ENCODE results near the gene CEP83.
"Not testable (repeated sequence)": the region's sequence is repeated elsewhere in the genome, so short reads cannot be mapped to it uniquely, and the experiment has no call there.

The CEP83 gene

GRCh38 chr12:94433744-94434143 is 25.9 kb downstream of the CEP83 start:
- no peak for DNase-seq

GRCh38 chr12:94430304-94430703 is 29.4 kb downstream of the CEP83 start:
- DNase-seq: no peak

- DNase-seq: no peak
Observed at GRCh38 chr12:94429633-94430032, 30.0 kb downstream of the CEP83 start.

DNA sequence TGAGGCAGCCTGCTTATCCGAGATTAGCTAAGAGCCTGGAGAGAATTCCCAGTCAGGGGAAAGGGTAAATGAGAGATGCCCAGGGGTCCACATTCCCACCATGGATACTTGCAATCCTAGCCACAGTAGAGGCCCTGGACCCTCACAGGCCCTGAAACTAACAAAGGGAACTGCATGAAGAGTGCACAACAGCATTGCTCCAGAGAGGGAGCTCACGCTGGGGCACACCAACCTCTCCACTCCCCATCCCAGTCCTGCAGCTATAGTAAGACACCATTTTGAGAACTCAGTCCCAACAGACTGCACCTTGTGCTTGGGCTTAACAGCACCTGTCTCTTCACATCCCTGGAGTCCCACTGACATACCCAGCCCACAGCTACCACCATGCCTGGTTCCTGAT is 30.5 kb downstream of the CEP83 start:
- DNase-seq: no peak

- no peak for DNase-seq
Observed at GRCh38 chr12:94427501-94428381, 31.9 kb downstream of the CEP83 start.

- no peak for DNase-seq
Observed at GRCh38 chr12:94426049-94426448, 33.6 kb downstream of the CEP83 start.

DNA sequence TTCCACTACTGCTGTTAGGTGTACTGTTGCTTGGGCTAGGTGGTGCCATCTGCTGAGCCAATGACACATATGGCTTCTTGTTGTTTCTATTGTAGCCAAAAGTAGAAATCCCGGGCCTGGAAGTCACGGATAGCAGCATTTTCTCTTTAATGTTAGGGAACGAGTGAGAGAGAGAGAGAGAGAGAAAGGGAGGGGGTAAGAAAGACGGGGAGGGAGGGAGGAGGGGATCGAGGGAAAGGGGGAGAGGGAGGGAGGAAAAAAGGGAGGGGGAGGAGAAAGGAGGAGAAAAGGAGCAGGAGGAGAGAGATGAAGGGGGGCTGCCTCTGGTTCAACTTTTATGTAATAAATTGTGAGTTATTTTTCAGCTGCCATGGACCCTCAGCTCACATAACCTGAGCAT is 34.8 kb downstream of the CEP83 start:
- DNase-seq: not testable (repeated sequence)

DNA sequence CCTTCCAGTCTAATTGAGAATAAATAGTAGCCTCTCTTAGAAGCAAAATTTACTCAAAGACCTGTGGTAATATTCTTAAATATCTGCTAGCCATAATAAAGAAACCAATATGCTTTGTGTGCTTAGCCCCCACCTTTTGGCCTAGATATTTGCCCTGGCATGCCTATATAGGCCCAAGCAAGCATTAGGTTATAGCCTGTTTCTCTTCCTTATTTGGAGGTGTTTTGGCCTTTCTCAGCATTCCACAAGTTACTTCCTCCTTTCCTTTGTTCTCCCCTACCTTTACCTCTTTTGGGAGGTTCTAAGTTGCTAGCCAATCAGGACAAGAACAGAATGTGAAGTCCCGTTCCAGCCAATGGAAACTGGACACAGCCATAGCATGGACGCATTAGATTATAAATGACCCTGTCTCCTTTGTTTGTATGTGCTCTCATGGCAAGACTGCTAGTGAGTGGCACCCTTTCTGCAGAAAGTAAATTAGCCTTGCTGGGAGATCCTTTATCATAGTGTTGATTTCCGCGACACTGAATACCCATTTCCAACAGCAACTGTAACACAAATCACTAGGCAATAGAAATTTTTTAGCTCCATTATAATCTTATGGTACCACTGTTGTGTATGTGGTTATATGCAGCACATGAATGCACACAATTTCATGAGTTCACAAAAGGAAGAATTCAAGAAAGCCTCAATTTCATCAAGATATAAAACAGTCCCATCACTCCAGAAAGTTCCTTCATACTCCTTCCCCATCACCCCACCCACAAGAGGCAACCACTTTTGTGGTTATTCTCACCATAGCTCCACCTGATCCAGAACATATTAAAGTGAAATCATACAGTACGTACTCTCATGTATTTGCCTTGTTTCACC is 37.6 kb downstream of the CEP83 start:
- no peak for DNase-seq

- no peak for DNase-seq
Observed at GRCh38 chr12:94418517-94418916, 41.1 kb downstream of the CEP83 start.

GRCh38 chr12:94416613-94417012 is 43.1 kb downstream of the CEP83 start:
- DNase-seq: no peak

GRCh38 chr12:94415066-94415465 is 44.6 kb downstream of the CEP83 start:
- no peak for DNase-seq

DNA sequence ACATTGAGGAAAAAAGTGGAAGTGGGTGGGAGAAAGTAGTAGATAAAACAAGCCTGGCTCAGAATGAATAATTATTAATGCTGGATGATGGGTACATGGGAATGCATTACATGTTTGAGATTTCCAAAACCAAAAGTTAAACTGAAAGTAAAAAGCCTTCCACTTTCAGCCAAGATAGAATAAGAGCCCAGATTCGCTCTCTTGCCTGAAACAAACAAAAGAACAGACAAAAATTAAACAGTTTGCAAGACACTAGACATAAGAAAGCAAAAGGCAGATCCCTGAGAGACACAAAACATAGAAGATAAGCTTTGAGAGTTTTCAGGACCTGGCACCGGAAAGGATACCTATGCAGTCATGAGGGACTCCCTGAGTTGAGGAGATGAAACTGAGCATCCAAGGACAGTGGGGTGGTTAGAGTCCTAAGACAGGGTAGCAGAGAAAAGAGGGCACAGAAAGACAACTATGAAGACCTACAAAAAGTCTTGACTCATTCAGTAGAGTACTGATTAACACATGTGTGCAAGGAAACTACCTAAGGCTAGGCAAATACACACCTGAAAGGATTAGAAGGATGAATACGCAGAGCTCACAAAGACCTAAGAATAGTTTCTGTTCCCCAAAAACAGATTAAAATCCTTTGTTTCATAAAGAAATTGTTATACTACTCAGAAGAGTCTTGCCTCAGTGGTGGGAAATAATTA is 54.1 kb downstream of the CEP83 start:
- no peak for DNase-seq

DNA sequence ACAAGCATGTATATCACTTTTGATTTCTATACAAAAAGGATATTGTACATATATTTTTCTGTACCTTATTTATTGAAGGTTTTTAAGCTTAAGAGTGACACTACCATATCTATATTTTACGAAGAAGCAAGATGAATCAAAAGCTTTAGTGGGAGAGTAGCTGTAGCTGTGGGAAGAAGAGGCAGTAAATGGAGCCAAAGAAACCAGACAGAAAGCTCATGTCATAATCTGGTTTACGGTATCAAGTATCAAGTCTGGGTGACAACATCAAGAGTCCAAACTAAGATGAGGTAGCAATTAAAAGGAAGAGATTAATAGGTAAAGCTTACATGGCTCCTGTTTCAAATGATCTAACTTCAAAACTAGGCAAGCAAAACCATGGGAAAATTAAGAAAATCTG is 54.8 kb downstream of the CEP83 start:
- DNase-seq: no peak

DNA sequence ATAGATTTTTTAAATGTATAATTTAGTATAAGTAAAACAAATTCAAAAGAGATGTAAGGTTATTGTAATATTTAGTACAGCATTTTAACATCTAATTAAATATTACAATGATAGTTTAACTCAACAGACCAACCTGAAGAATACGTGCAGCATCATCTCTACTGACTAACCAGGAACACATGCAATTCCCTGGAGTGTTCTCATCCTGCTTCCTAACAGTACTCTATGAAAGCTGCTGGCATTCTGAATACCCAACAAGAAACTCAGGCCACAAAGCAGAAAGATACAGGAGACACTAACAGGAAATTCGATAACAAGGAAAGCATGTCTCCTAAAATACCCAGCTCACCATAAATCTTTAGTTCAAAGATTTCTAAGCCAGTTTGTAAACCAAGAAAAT is 58.3 kb downstream of the CEP83 start:
- no peak for DNase-seq

- DNase-seq: not testable (repeated sequence)
Observed at GRCh38 chr12:94398685-94399084, 61.0 kb downstream of the CEP83 start.

- DNase-seq: no peak
Observed at GRCh38 chr12:94397401-94397800, 62.3 kb downstream of the CEP83 start.

DNA sequence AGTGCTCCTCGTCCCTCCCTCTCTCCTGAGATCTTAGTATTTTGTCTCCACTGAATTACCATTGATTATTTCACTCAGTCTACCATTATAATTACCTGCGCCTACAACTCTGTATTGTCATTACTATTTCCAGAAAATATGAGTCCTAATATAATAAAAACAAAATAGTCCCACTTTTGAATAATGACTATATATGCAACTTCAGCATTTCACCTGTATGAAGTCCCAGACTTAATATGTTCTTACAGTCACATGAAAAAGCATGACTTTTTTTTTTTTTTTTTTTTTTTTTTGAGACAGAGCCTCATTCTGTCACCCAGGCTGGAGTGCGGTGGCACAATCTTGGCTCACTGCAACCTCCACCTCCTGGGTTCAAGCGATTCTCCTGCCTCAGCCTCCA is 63.7 kb downstream of the CEP83 start:
- not testable (repeated sequence) for DNase-seq

DNA sequence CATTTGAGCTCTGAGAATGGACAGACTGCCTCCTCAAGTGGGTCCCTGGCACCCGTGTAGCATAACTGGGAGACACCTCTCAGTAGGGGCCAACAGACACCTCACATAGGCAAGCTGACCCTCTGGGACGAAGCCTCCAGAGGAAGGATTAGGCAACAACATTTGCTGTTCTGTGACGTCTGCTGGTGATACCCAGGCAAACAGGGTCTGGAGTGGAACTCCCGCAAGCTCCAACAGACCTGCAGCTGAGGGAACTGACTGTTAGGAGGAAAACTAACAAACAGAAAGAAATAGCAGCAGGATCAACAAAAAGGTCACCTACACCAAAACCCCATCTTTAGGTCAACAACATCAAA is 69.6 kb downstream of the CEP83 start:
- no peak for DNase-seq

GRCh38 chr12:94389482-94390129 is 70.1 kb downstream of the CEP83 start:
- DNase-seq: not testable (repeated sequence)

DNA sequence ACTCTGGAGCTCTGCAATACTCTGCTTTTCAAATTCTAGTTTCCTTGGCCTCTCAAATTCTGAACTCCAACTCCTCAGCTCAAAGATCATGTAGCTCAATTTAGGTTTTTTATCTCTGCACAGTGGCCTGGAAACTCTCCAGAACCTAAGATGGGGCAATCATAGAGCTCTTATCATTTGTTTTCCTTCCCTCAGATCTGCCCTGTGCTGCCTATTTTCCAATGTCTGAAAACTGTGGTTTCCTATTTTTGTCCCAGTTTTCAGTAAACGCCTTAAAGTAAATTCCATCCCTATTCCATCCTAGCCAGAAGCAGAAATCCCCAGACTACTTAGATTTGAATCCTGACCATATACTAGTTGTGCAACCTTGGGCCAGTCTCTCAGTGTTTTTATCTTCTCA is 73.2 kb downstream of the CEP83 start:
- no peak for DNase-seq

- no peak for DNase-seq
Observed at GRCh38 chr12:94384030-94384429, 75.6 kb downstream of the CEP83 start.

DNA sequence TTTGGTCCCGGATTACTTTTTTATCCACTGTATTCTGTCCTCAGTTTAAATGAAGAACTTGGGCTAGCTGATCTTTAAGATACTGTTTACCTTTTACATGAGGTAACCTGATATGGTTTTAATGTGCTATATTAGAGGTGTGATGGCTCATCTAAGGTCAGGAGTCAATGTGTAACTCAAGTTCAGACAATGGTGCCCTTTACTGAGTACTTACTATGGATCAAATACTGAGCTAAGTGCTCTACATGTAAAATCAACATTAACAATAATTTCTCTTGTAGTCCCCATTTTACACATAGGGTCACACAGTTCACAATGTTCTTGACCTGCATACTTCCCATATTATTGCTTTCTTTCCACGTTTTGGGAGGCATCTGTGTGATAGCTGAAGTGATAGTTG is 79.2 kb downstream of the CEP83 start:
- DNase-seq: no peak
